ENCODE data around the gene NEUROD6.

NEUROD6 gene

DNA sequence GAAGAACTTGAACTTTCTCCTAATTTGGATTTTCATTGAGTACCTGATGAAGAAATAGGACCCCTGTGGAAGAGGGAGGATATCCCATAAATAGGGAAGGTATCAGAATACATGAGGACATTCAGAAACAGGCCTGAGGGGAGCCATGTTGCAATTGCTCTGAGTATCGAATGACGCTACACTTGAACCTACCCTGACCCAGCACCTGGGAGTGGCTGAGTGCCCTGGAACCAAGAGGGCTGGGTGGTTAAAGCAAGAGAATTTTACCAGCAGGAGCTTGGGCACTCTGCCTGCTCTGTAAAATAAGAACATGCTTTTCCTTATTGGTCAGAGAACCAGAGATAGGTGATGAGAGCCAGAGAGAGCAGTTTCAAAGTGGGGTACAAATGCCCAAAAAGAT lies 7.2 kb downstream of the NEUROD6 start:
- no peak for DNase-seq

DNA sequence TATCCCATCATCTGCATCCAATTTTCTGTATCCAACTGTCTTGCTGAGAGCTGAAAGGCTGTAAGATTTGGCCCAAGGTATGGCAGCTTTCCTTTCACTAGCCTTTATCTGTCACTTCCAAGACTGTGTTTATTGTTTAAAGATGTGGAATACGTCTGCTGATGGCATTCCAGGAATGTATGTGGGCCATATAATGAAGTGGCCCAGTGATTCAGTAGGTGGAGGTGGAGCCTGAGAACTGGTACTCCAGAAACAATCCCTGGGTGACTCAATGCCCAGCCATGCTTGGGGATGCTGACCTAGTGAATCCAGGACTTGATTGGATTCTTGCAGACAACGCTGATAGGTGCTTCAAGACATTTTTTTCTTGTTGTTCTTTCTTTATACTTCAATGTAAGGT lies 13.5 kb downstream of the NEUROD6 start:
- no peak for DNase-seq

DNA sequence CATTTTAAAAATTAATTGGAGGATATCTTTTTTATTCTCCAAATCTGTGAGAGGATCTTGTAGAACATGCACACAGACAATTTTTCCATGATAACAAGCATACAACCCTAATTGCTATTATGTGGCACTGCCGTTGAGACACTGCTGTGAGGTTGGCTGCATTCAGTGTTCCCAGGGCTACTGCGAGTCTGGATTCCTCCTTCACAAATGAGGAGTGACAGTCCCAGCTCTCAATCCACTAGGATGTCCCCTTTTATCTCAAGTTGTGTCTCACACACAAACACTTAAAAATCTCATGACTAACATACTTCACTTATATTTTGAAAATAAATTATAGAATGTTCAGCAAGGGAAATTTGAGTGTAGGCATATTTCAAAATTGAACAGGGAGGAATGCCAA lies 14.1 kb downstream of the NEUROD6 start:
- no peak for DNase-seq

DNA sequence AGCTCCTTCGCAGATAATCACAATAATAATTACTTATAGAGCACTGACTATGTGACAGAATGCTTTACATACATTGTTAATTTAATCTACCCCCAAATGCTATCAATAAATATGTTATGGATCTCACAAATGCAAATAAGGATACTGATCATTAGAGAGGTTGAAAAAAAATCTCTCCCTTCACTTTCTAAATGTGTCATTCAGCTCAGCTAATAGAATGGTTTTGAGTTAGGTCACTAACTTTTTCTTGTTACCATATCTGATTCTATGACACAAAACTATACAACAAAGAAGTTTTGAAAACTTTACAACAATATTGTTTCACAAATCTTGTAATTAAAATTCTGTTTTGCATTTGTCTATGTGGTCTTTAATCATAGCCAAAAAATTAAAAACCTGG lies 17.4 kb downstream of the NEUROD6 start:
- DNase-seq: no peak

DNA sequence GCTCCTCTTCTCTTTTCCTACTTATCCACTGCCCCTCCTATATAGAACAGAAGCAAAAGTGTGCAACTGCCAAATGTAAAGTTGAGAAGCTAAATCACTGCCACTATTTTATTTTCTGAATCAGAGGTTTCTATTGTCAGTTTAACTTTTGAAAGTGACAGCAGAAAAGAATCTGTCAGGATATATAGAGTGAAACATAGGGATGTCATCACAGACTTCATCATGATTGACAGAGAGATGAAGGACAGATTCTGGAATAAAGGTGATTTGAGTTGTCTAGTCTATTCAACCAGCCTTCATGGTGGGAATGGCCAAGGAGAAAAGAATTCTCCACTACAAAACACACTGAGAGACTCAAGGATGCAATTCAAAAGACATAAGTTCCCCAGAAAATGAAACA lies 19.9 kb downstream of the NEUROD6 start:
- DNase-seq: no peak

DNA sequence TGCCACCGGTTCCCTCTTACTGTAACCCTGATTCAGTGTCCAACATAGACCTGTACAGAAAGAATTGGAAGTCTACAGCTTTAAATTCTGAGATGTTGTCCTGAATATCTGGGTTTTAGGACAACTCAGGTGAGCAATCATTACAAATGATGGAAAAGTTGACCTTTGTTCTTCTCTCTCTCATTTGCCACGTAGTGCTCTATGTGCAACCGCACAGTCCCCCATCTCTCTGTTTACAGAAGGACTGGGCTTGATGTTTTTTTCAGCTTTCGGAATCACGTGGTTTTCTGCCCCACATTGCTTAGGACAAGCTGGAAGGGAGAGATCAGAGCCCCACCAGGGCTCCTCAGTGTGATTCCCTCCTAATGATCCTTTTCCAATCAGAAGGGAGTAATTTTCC lies 22.2 kb downstream of the NEUROD6 start:
- no peak for DNase-seq

DNA sequence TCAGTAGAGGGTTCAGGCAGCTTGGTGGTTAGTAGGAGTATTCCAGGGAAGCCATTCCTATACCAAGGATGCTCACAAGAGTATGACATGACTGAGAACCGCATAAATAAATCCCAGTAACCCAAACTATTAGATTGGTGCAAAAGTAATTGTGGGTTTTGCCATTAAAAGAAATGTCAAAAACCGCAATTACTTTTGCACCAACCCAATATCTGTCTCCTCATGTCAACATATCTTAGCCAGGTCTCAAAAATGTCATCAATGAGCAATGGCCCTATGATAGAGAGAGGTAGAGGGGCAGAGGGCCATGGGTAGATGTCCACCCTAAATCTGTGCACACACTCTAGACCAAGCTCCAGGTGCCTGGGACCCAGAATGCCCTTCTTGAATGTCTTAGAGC lies 23.6 kb downstream of the NEUROD6 start:
- no peak for DNase-seq

DNA sequence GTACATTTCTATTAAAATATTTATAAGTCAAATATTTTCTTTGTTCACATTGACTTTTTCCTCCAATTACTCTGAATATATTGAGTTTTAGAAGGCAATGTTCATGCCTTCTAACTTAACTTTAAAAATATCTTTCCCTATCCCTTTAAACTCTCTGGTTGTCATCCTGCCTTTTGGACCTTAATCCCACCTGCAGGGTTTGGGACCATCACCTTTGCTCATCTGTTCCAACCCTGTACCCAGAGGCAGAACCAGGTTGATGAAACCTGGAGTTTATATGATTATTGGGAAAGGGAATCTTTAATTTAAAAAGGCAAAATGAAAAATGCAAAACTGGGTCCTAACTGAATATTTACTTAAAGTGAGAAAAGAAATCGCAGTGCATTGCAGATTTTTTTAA lies 24.8 kb downstream of the NEUROD6 start:
- no peak for DNase-seq

DNA sequence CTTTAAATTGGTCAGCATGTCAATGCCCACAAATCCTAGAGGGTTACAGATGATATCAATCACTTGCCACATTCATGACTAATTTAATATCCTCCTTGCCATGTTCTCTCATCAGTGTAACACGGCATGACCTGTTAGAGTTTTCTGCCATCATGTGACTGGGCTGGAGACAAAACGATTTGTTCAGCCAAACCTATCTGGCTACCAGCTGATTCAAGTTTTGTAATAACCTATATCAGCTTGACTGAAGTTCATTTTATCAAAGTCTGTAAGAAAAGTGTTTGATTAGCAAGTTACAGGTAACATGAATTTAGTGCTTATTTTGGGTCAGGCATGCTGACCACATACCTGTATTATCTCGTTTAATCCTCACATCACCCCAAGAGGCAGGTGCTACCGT lies 25.7 kb downstream of the NEUROD6 start:
- DNase-seq: no peak

DNA sequence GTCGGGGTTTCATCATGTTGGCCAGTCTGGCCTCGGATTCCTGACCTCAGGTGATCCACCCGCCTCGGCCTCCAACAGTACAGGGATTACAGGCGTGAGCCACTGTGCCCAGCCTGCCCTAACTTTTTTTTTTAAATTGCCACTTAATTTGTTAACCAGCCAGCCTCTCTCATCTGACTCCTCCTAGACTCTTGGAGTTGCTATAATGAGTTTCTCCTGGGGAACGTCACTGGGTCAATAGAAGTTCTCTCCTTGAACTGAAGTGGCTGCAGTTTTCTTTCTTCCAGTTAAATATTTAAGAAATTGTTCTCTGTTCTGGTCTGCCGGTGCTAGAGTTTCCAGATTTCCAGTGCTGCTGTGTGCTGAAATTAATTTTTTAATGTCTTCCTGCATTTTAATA lies 27.6 kb downstream of the NEUROD6 start:
- DNase-seq: no peak

DNA sequence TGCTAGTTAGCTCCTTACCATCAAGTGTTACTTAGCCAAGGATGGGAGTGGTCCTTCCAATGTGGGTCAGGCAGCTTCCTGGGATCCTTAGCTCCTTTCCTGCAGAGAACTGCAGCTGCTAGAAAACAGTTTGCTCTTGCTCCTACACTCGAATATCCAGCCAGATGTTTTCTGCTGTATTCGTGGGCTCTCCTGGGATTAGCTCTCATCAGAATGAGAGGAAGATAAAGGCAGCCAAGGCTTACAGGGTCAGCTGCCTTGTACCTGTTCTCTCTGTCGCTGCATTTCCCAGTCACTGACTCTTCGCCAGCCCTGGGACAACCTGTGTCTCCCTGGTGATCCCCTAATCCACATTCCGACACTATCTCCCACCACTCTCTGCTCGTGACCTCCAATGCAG lies 29.0 kb downstream of the NEUROD6 start:
- DNase-seq: no peak

DNA sequence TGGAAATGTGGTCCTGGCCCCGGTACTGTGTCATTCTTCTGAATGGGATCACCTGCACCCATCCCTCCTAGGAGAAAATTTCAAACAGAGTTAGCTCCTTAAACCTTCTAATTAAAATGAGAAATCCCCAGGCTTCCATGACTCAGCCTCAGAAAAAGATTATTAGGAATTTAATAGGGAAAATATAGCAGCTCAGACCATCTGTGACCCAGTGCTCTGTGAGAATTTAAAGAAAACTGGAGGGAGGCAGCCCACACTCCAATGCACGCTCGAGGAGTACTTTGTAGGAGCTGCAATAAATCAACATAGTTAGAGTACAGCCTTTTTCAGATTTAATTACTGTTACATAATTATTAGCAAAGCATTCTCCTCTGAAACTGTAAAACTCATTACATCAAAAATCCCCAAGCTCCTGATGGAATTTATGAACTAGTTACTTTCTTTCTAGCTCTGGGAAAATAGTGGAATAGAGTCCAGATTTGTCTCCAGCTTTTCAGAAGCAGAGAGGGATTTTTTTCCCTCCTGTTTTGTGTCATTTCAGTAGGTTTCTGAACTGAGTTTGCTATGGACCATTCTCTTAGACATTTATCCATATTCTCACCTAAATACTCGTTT lies 30.1 kb downstream of the NEUROD6 start:
- no peak for DNase-seq

DNA sequence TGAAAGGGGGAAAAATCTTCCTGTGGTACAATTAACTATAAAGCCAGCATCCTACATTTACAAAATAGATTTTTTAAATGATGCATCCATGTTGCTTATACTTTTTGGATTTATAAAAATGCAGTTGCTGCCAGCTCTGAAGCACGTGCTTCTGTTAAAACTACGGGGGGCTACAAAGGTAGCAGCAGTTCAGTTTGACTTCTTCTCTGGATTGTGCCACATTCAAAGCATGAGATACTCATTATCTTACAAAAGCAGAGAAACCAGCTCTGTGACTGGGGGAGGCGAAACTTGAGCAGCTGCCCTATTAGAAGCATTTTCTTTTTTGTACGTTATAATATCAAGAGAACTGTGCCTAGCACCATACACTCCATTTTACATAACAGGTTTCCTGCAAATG lies 31.1 kb downstream of the NEUROD6 start:
- no peak for DNase-seq

DNA sequence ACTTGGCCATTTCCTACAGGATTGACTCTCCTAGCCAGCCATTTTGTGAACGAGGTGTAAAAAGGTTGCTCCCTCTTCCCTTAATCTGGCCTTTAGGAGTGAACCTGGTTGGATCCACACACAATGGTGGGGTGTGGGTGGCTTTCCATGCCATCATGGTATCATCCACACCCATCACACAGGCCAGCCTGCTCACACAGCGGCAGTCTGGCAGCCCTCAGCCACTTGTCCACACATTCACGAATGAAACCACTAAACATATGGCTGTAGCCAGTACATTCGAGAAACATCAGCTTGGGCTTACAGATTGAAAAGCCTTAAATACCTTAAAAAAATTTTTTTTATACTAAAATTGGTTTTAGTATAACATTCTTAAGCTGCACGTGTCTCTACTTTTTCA lies 31.9 kb downstream of the NEUROD6 start:
- no peak for DNase-seq

DNA sequence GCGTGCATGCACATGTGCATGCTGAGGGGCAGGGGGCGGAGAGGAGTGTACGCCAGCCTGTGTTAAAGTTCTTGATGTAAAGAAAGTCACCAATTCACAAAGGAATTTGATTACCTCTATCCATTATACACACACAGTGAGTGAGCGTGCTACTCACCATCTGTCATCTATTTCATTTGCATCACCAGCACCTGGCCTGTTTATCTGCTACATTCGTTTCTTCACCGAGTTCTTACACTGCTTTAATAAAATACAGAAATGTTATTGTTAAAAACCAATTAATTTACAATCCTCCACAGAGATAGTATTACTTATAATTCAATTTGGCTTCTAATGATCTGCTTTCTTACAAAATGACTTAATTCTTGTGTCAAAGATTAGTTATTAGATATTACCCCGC lies 32.6 kb downstream of the NEUROD6 start:
- no peak for DNase-seq

DNA sequence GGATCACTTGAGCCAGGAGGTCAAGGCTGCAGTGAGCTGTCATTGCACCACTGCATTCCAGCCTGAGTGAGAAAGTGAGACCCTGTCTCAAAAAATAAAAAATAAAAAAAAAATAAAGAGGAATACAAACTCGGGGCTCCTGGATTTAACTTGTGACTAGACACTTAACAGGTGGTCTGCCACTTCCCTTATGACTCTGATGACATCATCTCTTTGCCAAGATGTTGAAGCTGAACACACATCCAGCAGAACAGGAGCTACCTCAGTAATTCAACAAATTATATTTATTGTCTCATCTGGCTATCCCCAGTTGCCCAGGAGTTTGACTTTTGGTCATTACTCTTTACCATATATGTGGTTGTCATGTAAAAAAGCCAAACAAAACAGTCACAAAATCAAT lies 35.3 kb downstream of the NEUROD6 start:
- DNase-seq: no peak

DNA sequence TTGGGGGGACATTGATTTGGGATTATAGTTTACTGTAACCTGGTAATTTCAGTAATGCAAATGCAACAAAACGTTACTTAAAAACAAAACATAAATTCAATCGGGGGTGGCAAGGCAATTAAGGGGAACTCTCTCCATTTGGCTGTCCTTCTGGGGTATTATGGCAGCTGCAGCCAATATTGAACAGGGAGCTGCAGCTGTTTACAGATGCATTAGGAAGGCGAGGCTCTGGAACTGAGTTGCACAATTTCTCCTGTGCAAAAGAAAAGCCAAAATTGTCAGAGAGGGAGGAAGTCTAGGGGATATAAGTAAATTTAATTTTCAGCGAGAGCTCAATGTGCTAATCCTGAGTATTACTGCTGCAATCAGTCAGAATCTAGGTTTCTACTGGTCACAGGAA lies 36.1 kb downstream of the NEUROD6 start:
- DNase-seq: no peak

DNA sequence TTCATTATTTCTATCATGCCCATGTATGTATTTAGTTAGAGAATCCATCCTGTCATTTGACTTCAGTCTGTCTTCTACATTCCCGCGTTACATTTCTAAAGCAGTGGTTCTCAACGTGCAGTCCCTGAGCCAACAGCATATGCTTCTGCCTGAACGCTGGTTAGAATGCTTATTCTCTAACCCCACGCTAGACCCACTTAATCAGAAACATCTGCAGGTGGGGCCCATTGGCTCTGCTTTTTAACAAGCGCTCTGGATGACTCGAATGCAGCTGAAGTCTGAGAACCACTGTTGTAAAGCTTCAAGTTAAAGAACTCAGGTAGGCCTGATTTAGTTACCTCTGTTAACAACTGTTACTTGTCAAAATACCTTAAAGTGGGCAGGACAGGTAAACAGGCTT lies 38.2 kb downstream of the NEUROD6 start:
- DNase-seq: no peak

DNA sequence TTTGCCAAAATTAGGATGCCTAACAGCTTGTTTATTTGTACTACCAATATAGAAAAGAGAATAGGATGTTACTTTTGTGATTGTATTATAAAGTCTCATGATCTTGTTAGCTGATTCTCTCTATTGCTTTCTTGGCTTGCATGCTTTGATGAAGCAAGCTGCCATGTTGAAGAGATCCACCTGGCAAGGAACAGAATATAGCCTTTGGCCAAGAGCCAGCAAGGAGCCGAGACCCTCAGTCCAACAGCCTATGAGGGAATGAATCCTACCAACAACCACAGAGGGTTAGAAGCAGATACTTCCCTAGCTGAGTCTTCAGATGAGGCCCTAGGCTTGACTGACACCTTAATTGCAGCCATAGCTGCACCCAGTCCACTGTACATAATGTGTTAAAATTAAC lies 41.2 kb downstream of the NEUROD6 start:
- no peak for DNase-seq

DNA sequence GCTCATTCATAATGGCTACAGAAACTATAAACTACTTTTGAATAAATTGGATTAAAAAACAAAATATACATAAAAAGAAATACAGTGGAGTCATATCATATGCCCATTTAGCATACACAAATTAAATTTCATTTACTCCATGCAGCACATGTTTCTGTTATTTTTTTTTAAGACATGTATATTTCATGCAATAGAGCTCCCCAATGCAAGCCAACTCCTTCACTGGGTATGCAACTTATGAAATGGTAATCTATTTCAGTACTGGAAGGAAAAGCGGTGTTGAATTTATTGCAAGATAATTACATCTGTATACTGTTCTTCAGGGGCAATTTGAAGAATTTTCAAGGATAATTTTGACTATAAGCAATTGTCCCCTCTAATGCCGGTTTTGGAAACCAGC lies 49.9 kb downstream of the NEUROD6 start:
- no peak for DNase-seq

Data from activated gamma-delta T cell (primary cell).